Bronchial epithelial cell (primary cell): Measurements from ENCODE around the gene MBOAT2. TPM values are rescaled to one million over a fixed set of nuclear protein-coding genes. Genes with fewer than 3 reads are reported as not detected.

Experiments used
- DNase-seq: peaks from one replicate; pipeline ENCODE4 v3.0.0-alpha.2; 2010; ENCODE audit warnings: low read depth
- FAIRE-seq: peaks from 2 replicates; lab custom pipeline; 2011; peaks lifted over from hg19 to GRCh38; lab: Jason Lieb, UNC
- H3K27me3 ChIP-seq: 2 replicates; pipeline ENCODE4 v1.5.1; 2011; ENCODE audit warnings: low read length; ENCODE audit not compliant: control insufficient read depth, insufficient read depth
- H3K36me3 ChIP-seq: 2 replicates; pipeline ENCODE4 v1.5.1; 2011; ENCODE audit warnings: low read length; ENCODE audit not compliant: control insufficient read depth, insufficient read depth
- H3K4me3 ChIP-seq: 2 replicates; pipeline ENCODE4 v1.5.1; 2011; ENCODE audit warnings: mild to moderate bottlenecking, low read depth, low read length, control low read depth
- CTCF ChIP-seq: IDR thresholded peaks from 2 replicates; pipeline ENCODE4 v1.5.1; 2011; ENCODE audit warnings: mild to moderate bottlenecking, moderate library complexity, low read length, control low read depth, inconsistent platforms; ENCODE audit not compliant: insufficient read depth, severe bottlenecking
- total RNA-seq: library from RNA; depleted of rRNA; stranded (reverse); fragments of >200 nt; gene quantifications from 2 replicates; pipeline ENCODE4 v1.2.1, GENCODE V29; 2014

Gene MBOAT2
- total RNA-seq, 1 donor from 2014 or later = 145 TPM

- peak; percentile 53 for DNase-seq
- no peak for FAIRE-seq
- Histone ChIP-seq H3K36me3 (no peaks in the 10 kb centered on the region), H3K4me3 (no peak overlapping the region), H3K27me3 (no peaks in the 10 kb centered on the region)
- TF ChIP-seq CTCF = no peak
These were observed 184.3 kb downstream of the MBOAT2 start for GRCh38 chr2:8819194-8819593.

- FAIRE-seq = no peak
These were observed 186.3 kb downstream of the MBOAT2 start for GRCh38 chr2:8817221-8817620.

GRCh38 chr2:8806885-8807704 lies 196.4 kb downstream of the MBOAT2 start:
- Histone ChIP-seq H3K27me3 (no peaks in the 10 kb centered on the region), H3K4me3 (no peak overlapping the region), H3K36me3 (peaks cover 3% of the 10 kb centered on the region)
- no peak for TF ChIP-seq CTCF
- DNase-seq (no peak), FAIRE-seq (no peak)

More at GRCh38 chr2:8817221-8817620, 186.3 kb downstream of the MBOAT2 start:
- TF ChIP-seq CTCF = no peak
- Histone ChIP-seq H3K4me3 (no peak overlapping the region), H3K27me3 (no peaks in the 10 kb centered on the region), H3K36me3 (peaks cover 1% of the 10 kb centered on the region)
- no peak for DNase-seq

GRCh38 chr2:8805278-8806210 lies 197.9 kb downstream of the MBOAT2 start:
- TF ChIP-seq CTCF = no peak
- H3K4me3 ChIP-seq = no peak overlapping the region
- peaks cover 7% of the 10 kb centered on the region for H3K36me3 ChIP-seq
- no peak for DNase-seq
- FAIRE-seq = no peak
- no peaks in the 10 kb centered on the region for H3K27me3 ChIP-seq

GRCh38 chr2:8803658-8804379 lies 199.7 kb downstream of the MBOAT2 start:
- DNase-seq (peak; percentile 97), FAIRE-seq (no peak)
- TF ChIP-seq CTCF = peak; percentile 26
- Histone ChIP-seq H3K27me3 (no peaks in the 10 kb centered on the region), H3K36me3 (peaks cover 4% of the 10 kb centered on the region), H3K4me3 (no peak overlapping the region)
